NCI-H1092 treated with DMSO at 0.1 percent for 48 hours (cell line): Measurements from ENCODE around the gene ALS2.
"Not testable (repeated sequence)": the region's sequence is repeated elsewhere in the genome, so short reads cannot be mapped to it uniquely, and the experiment has no call there.

Experiments
- DNase-seq: peaks from one replicate; lab custom pipeline; 2025; lab: John Stamatoyannopoulos, UW

ALS2 gene

GRCh38 chr2:201780674-201781493 is at the start of gene ALS2:
Gene ALS2, minus strand, starts transcription at chr2:201780933. Its CDS starts 12,048 bp downstream, at chr2:201768885.
- DNase-seq, result peak; percentile 95

DNA sequence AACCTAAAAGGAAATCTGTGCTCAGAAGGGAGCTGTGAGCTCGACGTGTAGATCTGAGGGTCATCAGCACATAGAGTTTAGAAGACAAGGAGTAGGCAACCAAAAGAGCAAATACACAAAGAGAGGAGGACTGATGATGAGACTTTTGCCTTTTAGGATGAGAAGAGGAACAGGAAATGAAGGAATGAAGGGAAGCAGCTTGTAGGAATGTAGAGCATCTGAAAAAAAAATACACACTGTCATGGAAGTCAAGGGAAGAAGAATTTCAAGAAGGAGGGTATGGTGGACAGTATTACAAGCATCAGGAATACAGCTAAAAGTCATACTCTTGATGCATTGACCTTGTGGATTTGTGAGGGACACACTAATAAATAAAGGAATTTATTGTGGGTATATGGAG is 47.5 kb upstream of the ALS2 start:
- DNase-seq, result no peak

GRCh38 chr2:201827621-201828020 is 46.9 kb upstream of the ALS2 start:
- DNase-seq, result no peak

DNA sequence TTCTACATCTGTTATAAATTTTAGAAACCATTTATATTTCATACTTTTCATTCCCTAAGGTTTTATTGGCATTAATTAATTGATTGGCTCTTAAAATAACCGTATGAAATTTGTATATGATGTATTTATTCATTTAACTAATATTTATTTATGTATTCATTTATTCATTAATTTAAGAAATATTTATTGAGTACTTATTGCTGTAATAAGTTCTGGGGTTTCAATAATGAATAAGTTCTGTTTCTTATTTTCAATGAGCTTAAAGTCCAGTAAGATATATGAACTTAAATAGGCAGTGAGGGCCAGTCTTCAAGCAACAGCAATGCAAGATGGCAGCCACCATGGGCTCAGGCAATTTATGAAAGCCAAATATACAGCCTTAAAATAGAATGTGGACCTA is 43.5 kb upstream of the ALS2 start:
- DNase-seq, result no peak

- DNase-seq, result peak; percentile 2
Measured at GRCh38 chr2:201821080-201821479, 40.3 kb upstream of the ALS2 start.

DNA sequence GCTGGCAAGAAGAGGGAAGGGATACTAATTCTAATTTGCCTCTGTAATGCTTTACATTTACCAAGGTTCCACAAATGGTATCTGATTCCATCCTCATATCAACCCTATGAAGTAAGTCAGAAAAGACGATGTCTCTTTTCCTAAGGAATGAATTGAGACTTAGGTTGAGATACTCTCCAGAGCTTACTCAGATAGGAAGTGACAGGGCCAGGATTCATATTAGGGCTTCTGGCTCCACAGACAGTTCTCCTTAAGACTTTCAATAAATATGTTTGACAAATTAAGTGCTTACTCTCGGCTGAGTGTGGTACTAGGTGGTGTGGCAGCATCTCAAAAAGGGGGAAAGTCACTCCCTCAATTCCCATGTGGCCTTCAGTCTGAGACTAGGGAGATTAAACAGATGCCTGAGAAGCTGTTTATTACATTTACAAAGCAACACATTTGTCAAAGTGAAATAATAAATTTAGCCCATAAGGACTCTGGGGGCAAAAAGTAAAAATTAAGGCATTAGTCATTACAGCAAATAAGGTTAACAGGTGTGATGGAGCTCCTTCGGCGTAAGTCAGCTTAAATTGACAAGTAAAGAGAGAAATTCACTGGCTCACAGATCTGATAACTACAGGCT is 39.8 kb upstream of the ALS2 start:
- no peak for DNase-seq

DNA sequence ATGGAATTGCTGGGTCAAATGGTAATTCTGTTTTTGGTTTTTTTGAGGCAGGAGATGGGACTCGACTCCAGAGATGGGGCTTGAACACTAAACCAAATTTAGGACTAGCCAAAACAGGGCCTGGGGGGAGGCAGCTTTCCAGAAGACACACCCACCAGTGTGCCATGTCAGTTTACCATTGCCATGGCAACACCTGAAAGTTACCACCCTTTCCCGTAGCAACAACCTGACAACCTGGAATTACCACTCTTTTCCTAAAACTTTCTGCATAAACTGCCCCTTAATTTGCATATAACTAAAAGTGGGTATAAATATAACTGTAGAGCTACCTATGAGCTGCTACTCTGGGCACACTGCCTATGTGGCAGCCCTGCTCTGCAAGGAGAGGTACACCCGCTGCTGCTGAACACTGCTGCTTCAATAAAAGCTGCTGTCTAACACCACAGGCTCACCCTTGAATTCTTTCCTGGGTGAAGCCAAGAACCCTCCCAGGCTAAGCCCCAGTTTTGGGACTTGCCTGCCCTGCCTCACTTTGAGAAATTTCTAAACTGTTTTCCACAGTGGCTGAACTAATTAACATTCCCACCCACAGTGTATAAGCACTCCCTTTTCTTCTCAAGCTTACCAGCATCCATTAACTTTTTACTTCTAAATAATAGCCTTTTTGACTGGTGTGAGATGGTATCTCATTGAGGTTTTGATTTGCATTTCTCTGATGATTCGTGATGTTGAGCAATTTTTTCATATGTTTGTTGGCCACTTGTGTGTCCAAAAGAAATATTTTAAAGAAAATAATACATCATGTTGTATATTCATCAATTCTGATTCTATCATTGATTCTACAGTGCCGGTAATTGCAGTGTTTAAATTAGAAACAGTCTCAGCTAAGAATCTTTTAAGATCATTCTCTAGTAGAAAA is 36.2 kb upstream of the ALS2 start:
- no peak for DNase-seq

DNA sequence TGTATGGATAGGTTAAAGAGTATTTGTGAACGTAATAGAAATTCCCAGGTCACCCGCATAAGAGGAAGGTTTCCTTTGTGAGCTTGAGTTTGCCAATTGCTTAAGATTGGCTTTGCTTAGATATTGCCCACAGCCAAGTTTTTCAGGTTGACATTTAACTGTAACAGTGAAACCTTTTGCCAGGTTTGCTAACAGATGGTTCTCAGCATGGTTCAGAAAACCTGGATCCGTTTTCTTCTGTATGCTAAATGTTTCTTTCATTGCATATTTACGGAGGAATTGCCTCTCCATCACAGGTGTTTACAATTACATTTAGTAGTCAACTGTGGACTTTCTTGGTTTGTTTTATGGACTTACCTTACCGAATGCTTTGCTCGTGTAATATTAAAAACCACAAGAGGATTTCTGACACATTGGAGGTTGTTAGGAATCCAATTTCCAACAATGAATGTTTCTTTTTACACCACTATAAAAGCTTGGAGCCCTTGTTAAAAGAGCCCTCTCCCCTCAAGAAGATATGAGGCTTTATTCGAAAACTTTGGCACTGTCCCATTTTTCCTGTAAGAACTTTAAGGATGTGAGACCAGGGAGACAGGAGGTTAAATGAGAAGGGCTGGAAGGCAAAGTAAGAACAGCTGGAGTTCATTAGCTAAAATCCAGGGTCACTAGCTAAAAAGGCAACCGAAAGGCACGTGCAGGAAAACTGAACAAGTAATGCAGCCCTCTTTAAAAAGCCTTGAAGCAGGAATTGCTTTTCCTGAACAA is 33.4 kb upstream of the ALS2 start:
- peak; percentile 3 for DNase-seq

GRCh38 chr2:201810604-201811003 is 29.9 kb upstream of the ALS2 start:
- not testable (repeated sequence) for DNase-seq

- DNase-seq, result no peak
Measured at GRCh38 chr2:201809633-201810032, 28.9 kb upstream of the ALS2 start.

DNA sequence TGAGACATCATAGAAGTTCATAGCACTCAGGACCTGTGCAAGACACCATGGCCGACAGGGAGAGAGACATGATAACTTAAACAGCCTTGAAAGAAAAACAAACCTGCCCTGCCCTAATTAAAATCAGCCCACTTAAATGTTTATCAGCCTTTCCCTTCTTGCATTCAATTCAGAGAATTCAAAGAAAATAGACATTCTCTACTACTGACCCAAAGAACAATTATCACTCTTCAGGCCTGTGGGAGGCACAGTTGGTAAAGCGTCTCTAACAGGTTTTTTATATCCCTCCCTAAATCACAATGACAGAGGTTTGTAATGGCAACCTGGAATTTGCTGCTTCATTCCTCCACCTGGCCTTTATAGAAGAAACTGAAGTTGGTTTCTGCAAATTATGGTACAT is 27.3 kb upstream of the ALS2 start:
- no peak for DNase-seq

GRCh38 chr2:201807452-201807999 is 26.8 kb upstream of the ALS2 start:
- DNase-seq, result peak; percentile 7

- DNase-seq, result no peak
Measured at GRCh38 chr2:201806442-201807170, 25.9 kb upstream of the ALS2 start, which contains the start of gene CDK15. Gene CDK15, plus strand, starts transcription at chr2:201806537. Its CDS starts 128 bp downstream, at chr2:201806665.

DNA sequence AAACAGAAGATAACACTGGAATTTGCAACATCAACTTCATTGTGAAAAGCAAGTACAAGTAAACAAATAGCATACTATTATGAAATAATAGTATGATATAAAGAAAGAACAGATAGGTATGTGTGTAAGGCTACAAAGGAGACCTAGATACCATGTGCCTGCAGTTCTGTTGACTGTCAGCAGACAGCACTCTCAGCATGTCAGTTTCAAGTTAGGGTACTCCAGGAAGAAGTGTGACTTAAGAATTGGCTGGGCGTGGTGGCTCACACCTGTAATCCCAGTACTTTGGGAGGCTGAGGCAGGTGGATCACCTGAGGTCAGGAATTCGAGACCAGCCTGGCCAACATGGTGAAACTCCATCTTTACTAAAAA is 18.2 kb upstream of the ALS2 start:
- DNase-seq, result not testable (repeated sequence)

- DNase-seq, result no peak
Measured at GRCh38 chr2:201798252-201798913, 17.6 kb upstream of the ALS2 start.

GRCh38 chr2:201797175-201797840 is 16.6 kb upstream of the ALS2 start:
- DNase-seq, result no peak

DNA sequence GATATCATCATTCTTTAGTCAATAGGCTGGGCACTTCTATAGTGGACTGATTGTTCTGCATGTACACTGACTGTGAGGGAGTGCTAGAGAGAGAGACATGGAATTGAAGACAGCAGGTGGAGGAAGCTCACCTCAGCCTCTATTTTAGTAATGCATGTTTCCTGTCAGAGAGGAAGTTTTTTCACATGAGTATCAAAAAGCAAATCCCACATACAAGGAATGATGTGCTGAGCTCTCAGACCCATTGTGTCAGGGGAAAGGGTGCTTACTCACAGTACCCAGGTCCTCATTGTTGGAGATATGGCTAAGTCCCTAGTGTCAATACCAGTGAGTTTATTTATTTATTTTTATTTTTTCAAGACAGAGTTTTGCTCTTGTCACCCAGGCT is 15.7 kb upstream of the ALS2 start:
- no peak for DNase-seq

- peak; percentile 2 for DNase-seq
Measured at GRCh38 chr2:201795607-201796477, 15.1 kb upstream of the ALS2 start.

DNA sequence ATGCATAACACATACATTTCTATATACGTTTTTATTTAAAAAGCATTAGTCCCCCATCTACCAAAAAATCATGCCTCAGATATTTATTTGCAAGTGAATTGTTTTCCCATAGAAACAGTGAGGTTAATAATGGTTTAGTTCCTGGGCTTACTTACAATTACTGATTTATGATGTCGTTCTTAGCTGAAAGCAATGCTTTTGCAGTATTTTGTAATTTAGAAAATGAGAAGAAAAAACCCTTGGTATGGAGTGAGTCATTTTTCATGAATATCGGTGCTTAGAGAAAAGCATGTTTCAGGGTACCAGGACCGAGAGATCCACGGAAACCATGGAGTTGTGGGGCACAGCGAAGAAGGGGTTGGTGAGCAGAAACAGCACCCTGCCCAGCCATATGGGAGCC is 13.6 kb upstream of the ALS2 start:
- no peak for DNase-seq
